SJCRH30 (cell line): Measurements from ENCODE around the gene WDR49. TPM values are rescaled to one million over a fixed set of nuclear protein-coding genes. Genes with fewer than 3 reads are reported as not detected.

Experiments used
- DNase-seq, 2 experiments: peaks; one replicate each; pipeline ENCODE4 v3.0.0-alpha.2; 2015 to 2020
- H3K27ac ChIP-seq: fragments of 250-450 bp; sonication (Bioruptor Pico); 2 replicates; pipeline ENCODE4 v1.5.1; 2020; ENCODE audit warnings: mild to moderate bottlenecking, moderate library complexity
- H3K27me3 ChIP-seq: fragments of 250-450 bp; sonication (Bioruptor Pico); 2 replicates; pipeline ENCODE4 v1.5.1; 2020; ENCODE audit warnings: mild to moderate bottlenecking, moderate library complexity
- H3K36me3 ChIP-seq: fragments of 250-450 bp; sonication (Bioruptor Pico); 2 replicates; pipeline ENCODE4 v1.5.1; 2020; ENCODE audit warnings: mild to moderate bottlenecking, moderate library complexity
- H3K4me1 ChIP-seq: fragments of 250-450 bp; sonication (Bioruptor Pico); 2 replicates; pipeline ENCODE4 v1.5.1; 2020; ENCODE audit warnings: mild to moderate bottlenecking, moderate library complexity
- H3K4me3 ChIP-seq: fragments of 250-450 bp; sonication (Bioruptor Pico); 2 replicates; pipeline ENCODE4 v1.5.1; 2020; ENCODE audit warnings: mild to moderate bottlenecking, moderate library complexity
- H3K9me3 ChIP-seq: fragments of 250-450 bp; sonication (Bioruptor Pico); replicated peaks from 2 replicates; pipeline ENCODE4 v1.5.1; 2020; ENCODE audit warnings: mild to moderate bottlenecking, moderate library complexity
- total RNA-seq: library from RNA; depleted of rRNA; stranded (reverse); fragments of >200 nt; shearing (Covaris generic); gene quantifications from 2 replicates; pipeline ENCODE4 v1.2.3, GENCODE V29; 2014

The WDR49 gene
- total RNA-seq, 1 experiment from 2014 or later = not detected

GRCh38 chr3:167572991-167573390 lies 80.8 kb downstream of the WDR49 start:
- Histone ChIP-seq H3K36me3 (no peaks in the 10 kb centered on the region), H3K4me1 (no peaks in the 10 kb centered on the region), H3K27ac (no peak overlapping the region), H3K4me3 (no peak overlapping the region), H3K9me3 (no peaks in the 10 kb centered on the region), H3K27me3 (no peaks in the 10 kb centered on the region)
- DNase-seq = no peak

GRCh38 chr3:167568634-167569033 lies 85.1 kb downstream of the WDR49 start:
- no peaks in the 10 kb centered on the region for H3K9me3 ChIP-seq
- no peaks in the 10 kb centered on the region for H3K4me1 ChIP-seq
- no peaks in the 10 kb centered on the region for H3K36me3 ChIP-seq
- no peak for DNase-seq
- no peak overlapping the region for H3K27ac ChIP-seq
- no peaks in the 10 kb centered on the region for H3K27me3 ChIP-seq
- no peak overlapping the region for H3K4me3 ChIP-seq

GRCh38 chr3:167565489-167565888 lies 88.3 kb downstream of the WDR49 start:
- no peak for DNase-seq
- Histone ChIP-seq H3K27ac (no peak overlapping the region), H3K4me1 (no peaks in the 10 kb centered on the region), H3K9me3 (no peaks in the 10 kb centered on the region), H3K27me3 (no peaks in the 10 kb centered on the region), H3K36me3 (no peaks in the 10 kb centered on the region), H3K4me3 (no peak overlapping the region)

- Histone ChIP-seq H3K9me3 (no peaks in the 10 kb centered on the region), H3K4me3 (no peak overlapping the region), H3K4me1 (no peaks in the 10 kb centered on the region), H3K27ac (no peak overlapping the region), H3K36me3 (no peaks in the 10 kb centered on the region), H3K27me3 (no peaks in the 10 kb centered on the region)
- no peak for DNase-seq
Measured at GRCh38 chr3:167564612-167565011, 89.1 kb downstream of the WDR49 start.

GRCh38 chr3:167559924-167560323 lies 93.8 kb downstream of the WDR49 start:
- Histone ChIP-seq H3K4me1 (no peaks in the 10 kb centered on the region), H3K27me3 (no peaks in the 10 kb centered on the region)
- DNase-seq = peak in 1 of 2 experiments; percentile 1

GRCh38 chr3:167554898-167555297 lies 98.8 kb downstream of the WDR49 start:
- Histone ChIP-seq H3K9me3 (no peaks in the 10 kb centered on the region), H3K27me3 (peaks cover 3% of the 10 kb centered on the region; the same call in 1 of the 2 replicates), H3K4me3 (no peak overlapping the region), H3K4me1 (no peaks in the 10 kb centered on the region), H3K27ac (no peak overlapping the region), H3K36me3 (no peaks in the 10 kb centered on the region)
- no peak for DNase-seq

More at GRCh38 chr3:167559924-167560323, 93.8 kb downstream of the WDR49 start:
- H3K9me3 ChIP-seq = no peaks in the 10 kb centered on the region
- no peak overlapping the region for H3K27ac ChIP-seq
- no peaks in the 10 kb centered on the region for H3K36me3 ChIP-seq
- H3K4me3 ChIP-seq = no peak overlapping the region

DNA sequence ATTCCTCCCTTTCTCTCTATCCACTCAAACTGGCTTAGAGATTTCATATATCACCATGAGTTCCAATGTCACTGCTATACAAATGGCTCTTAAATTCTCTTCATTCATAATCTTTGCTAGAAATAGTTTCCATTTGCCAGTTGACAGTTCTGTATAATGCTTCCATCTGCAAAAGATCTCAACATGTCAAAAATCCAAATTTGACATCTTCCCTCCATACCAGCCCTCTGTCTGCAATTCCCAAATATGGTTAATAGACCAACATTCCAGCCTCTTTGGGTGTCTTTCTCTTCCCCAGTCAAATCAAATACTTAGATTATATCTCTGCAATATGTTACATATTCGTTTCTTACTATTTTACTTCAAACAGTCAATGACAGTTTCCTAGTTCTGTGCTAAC lies 115.7 kb downstream of the WDR49 start:
- no peak overlapping the region for H3K4me3 ChIP-seq
- H3K4me1 ChIP-seq = no peaks in the 10 kb centered on the region
- no peak overlapping the region for H3K27ac ChIP-seq
- no peaks in the 10 kb centered on the region for H3K9me3 ChIP-seq
- H3K27me3 ChIP-seq = no peaks in the 10 kb centered on the region
- DNase-seq = no peak
- H3K36me3 ChIP-seq = no peaks in the 10 kb centered on the region

- H3K27ac ChIP-seq = no peak overlapping the region
- H3K36me3 ChIP-seq = no peaks in the 10 kb centered on the region
- H3K27me3 ChIP-seq = no peaks in the 10 kb centered on the region
- H3K9me3 ChIP-seq = no peaks in the 10 kb centered on the region
- DNase-seq = no peak
- no peaks in the 10 kb centered on the region for H3K4me1 ChIP-seq
- H3K4me3 ChIP-seq = no peak overlapping the region
Measured at GRCh38 chr3:167521006-167521355, 132.8 kb downstream of the WDR49 start.

DNA sequence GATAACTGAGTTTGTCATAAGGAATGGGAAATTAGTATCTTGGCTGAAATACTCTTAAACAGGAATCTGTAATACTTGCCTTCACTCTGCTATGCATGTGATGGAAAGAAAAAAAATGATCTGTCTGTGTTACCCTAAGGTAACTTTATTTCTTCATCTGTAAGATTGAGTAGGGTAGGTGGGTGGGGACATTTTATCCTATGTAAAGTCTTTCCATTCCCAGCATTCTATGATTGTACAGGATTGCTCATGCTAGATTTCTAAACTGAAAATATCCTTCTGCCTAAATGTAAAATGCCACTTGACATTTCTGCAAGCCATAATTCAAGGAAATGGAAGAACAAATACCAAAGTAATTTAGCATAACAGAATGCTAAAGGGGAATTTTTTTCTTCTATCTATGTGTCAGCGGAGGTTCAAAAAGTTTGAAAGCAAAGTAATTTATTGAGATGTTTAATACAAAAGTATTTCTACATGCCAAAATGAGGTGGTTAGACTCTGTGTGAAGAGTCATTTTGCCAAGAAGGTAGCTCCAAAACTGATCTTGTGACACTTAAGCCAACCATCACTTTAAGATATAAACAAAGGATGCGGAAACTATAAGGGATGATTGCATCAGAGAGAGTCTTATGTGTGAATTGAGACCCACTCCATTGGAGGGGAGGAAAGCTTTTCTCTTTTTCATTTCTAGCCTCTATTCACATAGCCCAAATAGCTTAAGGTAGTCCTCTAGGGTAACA lies 133.3 kb downstream of the WDR49 start:
- H3K27me3 ChIP-seq = no peaks in the 10 kb centered on the region
- H3K4me3 ChIP-seq = no peak overlapping the region
- H3K27ac ChIP-seq = no peak overlapping the region
- no peaks in the 10 kb centered on the region for H3K4me1 ChIP-seq
- DNase-seq = no peak
- no peaks in the 10 kb centered on the region for H3K9me3 ChIP-seq
- no peaks in the 10 kb centered on the region for H3K36me3 ChIP-seq

DNA sequence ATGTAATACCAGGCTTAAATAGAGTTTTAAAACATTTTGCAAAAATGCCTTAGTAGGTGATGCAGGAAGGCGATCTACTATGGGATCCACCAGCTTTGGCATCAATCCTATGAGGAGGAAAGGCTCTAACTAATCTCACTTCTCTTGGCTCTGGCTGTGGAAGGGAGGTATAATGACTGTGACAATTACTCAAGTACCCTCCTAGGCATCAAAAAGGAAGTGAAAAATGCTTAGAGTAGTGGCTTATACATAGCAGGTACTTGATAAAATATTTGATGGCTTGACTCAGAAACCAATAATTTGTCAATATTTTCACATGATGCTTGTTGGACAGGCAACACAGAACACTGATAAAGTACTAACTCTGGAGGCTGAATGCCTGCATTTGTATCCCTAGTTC lies 145.8 kb downstream of the WDR49 start:
- Histone ChIP-seq H3K4me3 (no peak overlapping the region), H3K4me1 (no peaks in the 10 kb centered on the region), H3K27ac (no peak overlapping the region), H3K9me3 (no peaks in the 10 kb centered on the region), H3K27me3 (no peaks in the 10 kb centered on the region), H3K36me3 (no peaks in the 10 kb centered on the region)
- DNase-seq = no peak

DNA sequence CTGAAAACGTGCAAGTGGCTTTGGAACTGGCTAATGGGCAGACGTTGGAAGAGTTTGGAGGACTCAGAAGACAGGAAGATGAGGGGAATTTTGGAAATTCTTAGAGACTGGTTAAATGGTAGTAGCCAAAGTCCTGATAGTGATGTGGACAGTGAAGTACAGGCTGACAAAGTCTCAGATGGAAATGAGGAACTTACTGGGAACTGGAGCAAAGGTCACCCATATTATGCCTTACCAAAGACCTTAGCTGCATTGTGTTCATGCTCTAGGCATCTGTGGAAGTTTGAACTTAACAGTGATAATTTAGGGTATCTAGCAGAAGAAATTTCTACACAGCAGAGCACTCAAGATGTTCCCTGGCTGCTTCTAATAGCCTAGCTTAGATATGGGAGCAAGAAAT lies 151.3 kb downstream of the WDR49 start:
- no peak for DNase-seq
- Histone ChIP-seq H3K27ac (no peak overlapping the region), H3K27me3 (no peaks in the 10 kb centered on the region)

DNA sequence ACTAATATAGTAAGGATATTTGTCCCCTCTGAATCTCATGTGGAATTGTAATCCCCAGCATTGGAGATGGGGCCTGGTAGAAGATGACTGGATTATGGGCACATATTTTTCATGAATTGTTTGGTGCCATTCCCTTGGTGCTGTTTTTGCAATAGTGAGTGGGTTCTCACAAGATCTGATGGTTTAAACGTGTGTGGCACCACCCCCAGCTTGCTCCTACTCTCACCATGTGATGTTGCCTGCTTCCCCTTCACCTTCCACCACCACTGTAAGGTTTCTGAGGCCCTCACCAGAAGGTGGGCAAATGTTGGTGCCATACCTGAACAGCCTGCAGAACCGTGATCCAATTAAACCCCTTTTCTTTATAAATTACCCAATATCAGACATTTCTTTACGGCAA lies 151.8 kb downstream of the WDR49 start:
- no peak overlapping the region for H3K27ac ChIP-seq
- no peak overlapping the region for H3K4me3 ChIP-seq
- H3K36me3 ChIP-seq = no peaks in the 10 kb centered on the region
- H3K27me3 ChIP-seq = no peaks in the 10 kb centered on the region
- H3K9me3 ChIP-seq = no peaks in the 10 kb centered on the region
- no peak for DNase-seq
- no peaks in the 10 kb centered on the region for H3K4me1 ChIP-seq

More for the DNA sequence above, 151.3 kb downstream of the WDR49 start:
- H3K4me3 ChIP-seq = no peak overlapping the region
- no peaks in the 10 kb centered on the region for H3K36me3 ChIP-seq
- no peaks in the 10 kb centered on the region for H3K4me1 ChIP-seq
- no peaks in the 10 kb centered on the region for H3K9me3 ChIP-seq

DNA sequence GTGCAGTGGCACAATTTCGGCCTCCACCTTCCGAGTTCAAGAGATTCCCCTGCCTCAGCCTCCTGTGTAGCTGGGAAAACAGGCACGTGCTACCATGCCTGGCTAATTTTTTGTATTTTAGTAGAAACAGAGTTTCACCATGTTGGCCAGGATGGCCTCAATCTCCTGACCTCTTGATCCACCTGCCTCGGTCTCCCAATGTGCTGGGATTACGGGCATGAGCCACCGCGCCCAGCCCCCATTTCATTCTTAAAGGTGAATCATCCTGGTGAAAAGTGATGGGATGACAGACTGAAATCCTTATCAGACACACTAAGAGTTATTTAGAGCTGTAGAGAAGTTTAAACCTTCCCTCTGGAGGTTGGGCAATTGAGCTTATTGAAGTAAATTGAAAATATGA lies 155.8 kb downstream of the WDR49 start:
- H3K27ac ChIP-seq = no peak overlapping the region
- no peaks in the 10 kb centered on the region for H3K27me3 ChIP-seq
- H3K9me3 ChIP-seq = no peaks in the 10 kb centered on the region
- DNase-seq = no peak
- no peaks in the 10 kb centered on the region for H3K36me3 ChIP-seq
- H3K4me1 ChIP-seq = no peaks in the 10 kb centered on the region
- H3K4me3 ChIP-seq = no peak overlapping the region

GRCh38 chr3:167493244-167493643 lies 160.5 kb downstream of the WDR49 start:
- Histone ChIP-seq H3K9me3 (no peaks in the 10 kb centered on the region), H3K4me1 (no peaks in the 10 kb centered on the region), H3K27ac (no peak overlapping the region), H3K4me3 (no peak overlapping the region), H3K36me3 (no peaks in the 10 kb centered on the region), H3K27me3 (no peaks in the 10 kb centered on the region)
- DNase-seq = peak; percentile 2 to 4

DNA sequence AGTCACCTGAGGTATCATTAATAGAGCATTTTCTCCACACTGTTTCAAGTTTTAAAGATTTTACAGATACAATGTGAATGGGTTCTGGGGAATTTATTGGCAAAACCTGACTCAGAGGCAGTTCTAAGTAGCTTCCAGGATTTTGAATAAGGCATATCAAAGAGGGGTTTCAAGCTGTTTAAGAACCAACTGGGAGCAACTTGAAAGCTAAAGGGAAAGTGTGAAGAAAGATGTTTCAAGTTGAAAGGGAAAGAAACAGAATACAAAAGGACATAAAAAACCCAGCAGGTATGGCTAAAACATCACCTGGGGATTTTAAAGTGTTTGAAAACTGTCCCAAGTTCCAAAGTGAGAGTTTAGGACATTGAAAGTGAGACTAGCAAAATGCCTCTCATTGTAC lies 162.1 kb downstream of the WDR49 start:
- Histone ChIP-seq H3K4me1 (no peaks in the 10 kb centered on the region), H3K9me3 (no peaks in the 10 kb centered on the region), H3K27me3 (no peaks in the 10 kb centered on the region), H3K27ac (no peak overlapping the region), H3K4me3 (no peak overlapping the region), H3K36me3 (no peaks in the 10 kb centered on the region)
- no peak for DNase-seq

GRCh38 chr3:167489571-167489970 lies 164.2 kb downstream of the WDR49 start:
- DNase-seq = no peak
- no peaks in the 10 kb centered on the region for H3K36me3 ChIP-seq
- no peaks in the 10 kb centered on the region for H3K4me1 ChIP-seq
- no peak overlapping the region for H3K4me3 ChIP-seq
- H3K27me3 ChIP-seq = no peaks in the 10 kb centered on the region
- no peak overlapping the region for H3K27ac ChIP-seq
- no peaks in the 10 kb centered on the region for H3K9me3 ChIP-seq
